ENCODE results near the gene STARD10. TPM values are rescaled to one million over a fixed set of nuclear protein-coding genes. Genes with fewer than 3 reads are reported as not detected.

Gene STARD10
- total and polyA plus RNA-seq, 9 of the 15 experiments (the other 6 are each of a cell fraction or from before 2014, with no cell fraction given): 0.15 to 52.9 (median 32.3) TPM

- ATAC-seq: no peak
- POLR2A ChIA-PET: interaction anchor here (0.6 to 3.4 kb wide), 5 partner anchors 11 to 321 kb away, joined by 3 to 17 read pairs (median 8); partner anchors contain the start of gene ATG16L2
- H3K9ac ChIP-seq (ENCODE audit: insufficient read depth in 1 of 2, low read depth in 2 of 2, low read length in 2 of 2): peak overlapping the region; percentile 69 to 70; a peak in 3 of 4 replicates
- CTCF ChIA-PET (ENCODE audit: low intra/inter-chr PET ratio): interaction anchor here (0.6 to 2.4 kb wide), 5 partner anchors 21 to 108 kb away, joined by 3 to 24 read pairs (median 3); partner anchors contain the start of gene ATG16L2
- no peaks in the 10 kb centered on the region for H3K27me3 ChIP-seq (ENCODE audit: control insufficient read depth in 2 of 2, insufficient read depth in 2 of 2, low read length in 2 of 2)
- peak overlapping the region; percentile 86 for H3K27ac ChIP-seq (ENCODE audit: extremely low read depth, low read depth, low read length)
- peaks cover 7% of the 10 kb centered on the region; the same call in 1 of the 3 replicates for H3K79me2 ChIP-seq (ENCODE audit: control insufficient read depth, insufficient read depth, low read length)
- H3K4me2 ChIP-seq (ENCODE audit: insufficient read depth, low read length): peak overlapping the region; percentile 90
- FAIRE-seq: no peak
- 61% methylated on average over 2 of the region's 2 CpGs for WGBS (ENCODE audit: insufficient coverage, low coverage, missing lambda C conversion rate)
- peaks cover 23 to 43% of the 10 kb centered on the region in 2 experiments; a peak in 4 of 5 replicates for H3K4me1 ChIP-seq (replicated peaks in 1 of 2; ENCODE audit: control insufficient read depth in 2 of 2, insufficient read depth in 2 of 2, low read length in 2 of 2)
- in situ Hi-C loops (cut with MboI) (no loop called here), intact Hi-C loops (cut with micrococcal nuclease) (loop anchor here (1.0 to 2.0 kb wide), 3 partner anchors 17 to 68 kb away; partner anchors contain the start of gene ARAP1)
- no peak overlapping the region for H3K4me3 ChIP-seq
- no peak for DNase-seq (ENCODE audit: extremely low read depth in 1 of 4, low spot score in 3 of 4)
- no peaks in the 10 kb centered on the region for H3K9me3 ChIP-seq (replicated peaks; ENCODE audit: control insufficient read depth, insufficient read depth, low read depth, low read length)
- TSS peak; percentile 92 for BruUV-seq (replicated peaks)
- no peaks in the 10 kb centered on the region for H3K36me3 ChIP-seq (ENCODE audit: control insufficient read depth, insufficient read depth, low read length)
- peaks cover 2% of the 10 kb centered on the region for H3K9me1 ChIP-seq (ENCODE audit: control insufficient read depth, insufficient read depth, low read length)
- H2AFZ ChIP-seq (ENCODE audit: low read depth, low read length): peak overlapping the region; percentile 100
- H4K20me1 ChIP-seq (replicated peaks; ENCODE audit: control insufficient read depth, insufficient read depth, low read length): no peaks in the 10 kb centered on the region
- TF ChIP-seq SMARCC2 (IDR thresholded peaks at IDR 0.05; ENCODE audit: low read depth): no peak
- no peak for TF ChIP-seq ARID4B (CRISPR knock-in tag; IDR thresholded peaks at IDR 0.05)
- TF ChIP-seq SMARCE1 (IDR thresholded peaks at IDR 0.05): 0 out of 2 replicates have a peak, but pooled peaks have one; percentile 5
- TF ChIP-seq, protein P1, sequence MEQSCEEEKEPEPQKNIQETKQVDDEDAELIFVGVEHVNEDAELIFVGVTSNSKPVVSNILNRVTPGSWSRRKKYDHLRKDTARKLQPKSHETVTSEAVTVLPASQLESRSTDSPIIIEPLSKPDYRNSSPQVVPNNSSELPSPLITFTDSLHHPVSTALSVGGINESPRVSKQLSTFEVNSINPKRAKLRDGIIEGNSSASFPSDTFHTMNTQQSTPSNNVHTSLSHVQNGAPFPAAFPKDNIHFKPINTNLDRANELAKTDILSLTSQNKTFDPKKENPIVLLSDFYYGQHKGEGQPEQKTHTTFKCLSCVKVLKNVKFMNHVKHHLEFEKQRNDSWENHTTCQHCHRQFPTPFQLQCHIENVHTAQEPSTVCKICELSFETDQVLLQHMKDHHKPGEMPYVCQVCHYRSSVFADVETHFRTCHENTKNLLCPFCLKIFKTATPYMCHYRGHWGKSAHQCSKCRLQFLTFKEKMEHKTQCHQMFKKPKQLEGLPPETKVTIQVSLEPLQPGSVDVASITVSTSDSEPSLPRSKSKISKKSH (CRISPR knock-in tag; IDR thresholded peaks at IDR 0.05): no peak
- peak; percentile 30 for TF ChIP-seq BRD9 (IDR thresholded peaks at IDR 0.05; ENCODE audit: low read depth, partially characterized antibody)
- 0 out of 2 replicates have a peak, but pooled peaks have one; percentile 37 for TF ChIP-seq ID3 (CRISPR knock-in tag; IDR thresholded peaks at IDR 0.05)
- no peak for TF ChIP-seq ID3 (tag; IDR thresholded peaks at IDR 0.05)
- TF ChIP-seq CHD1 (IDR thresholded peaks at IDR 0.05; ENCODE audit: low read length): no peak
- no peak for TF ChIP-seq NUFIP1 (IDR thresholded peaks at IDR 0.05; ENCODE audit: partially characterized antibody)
- no peak for TF ChIP-seq NFIX (CRISPR knock-in tag; IDR thresholded peaks at IDR 0.05; ENCODE audit: low read depth)
- no peak for TF ChIP-seq ZNF583 (CRISPR knock-in tag; IDR thresholded peaks at IDR 0.05)
- peak; percentile 65; the same call in 1 of the 2 replicates for TF ChIP-seq SPI1 (IDR thresholded peaks at IDR 0.05; ENCODE audit: borderline replicate concordance, low read depth, low read length)
- TF ChIP-seq TEAD4 (IDR thresholded peaks at IDR 0.05; ENCODE audit: low read length): 0 out of 2 replicates have a peak, but pooled peaks have one; percentile 11
- TF ChIP-seq TEAD4 (CRISPR knock-in tag; IDR thresholded peaks at IDR 0.05; ENCODE audit: borderline replicate concordance): no peak
- TF ChIP-seq DIDO1 (tag; IDR thresholded peaks at IDR 0.05; ENCODE audit: low read depth): no peak
Observed at GRCh38 chr11:72793076-72793424, 797 bp downstream of the STARD10 start.

All from K562 (cell line).